Measurements from ENCODE around the gene FARP1. TPM values are rescaled to one million over a fixed set of nuclear protein-coding genes. Genes with fewer than 3 reads are reported as not detected.

Gene FARP1
- total RNA-seq, 1 experiment from 2014 or later, result 25.8 TPM

GRCh38 chr13:98195054-98195791 is 52.3 kb downstream of the FARP1 start:
- Histone ChIP-seq H3K27me3 (ENCODE audit: control insufficient read depth, insufficient read depth, low read length) (no peaks in the 10 kb centered on the region), H3K4me3 (ENCODE audit: insufficient read depth, low read depth, low read length) (no peak overlapping the region), H3K36me3 (replicated peaks; ENCODE audit: control insufficient read depth, insufficient read depth, low read length) (no peaks in the 10 kb centered on the region)
- DNase-seq, result no peak

GRCh38 chr13:98198683-98199082 is 55.8 kb downstream of the FARP1 start:
- Histone ChIP-seq H3K27me3 (ENCODE audit: control insufficient read depth, insufficient read depth, low read length) (no peaks in the 10 kb centered on the region), H3K4me3 (ENCODE audit: insufficient read depth, low read depth, low read length) (no peak overlapping the region), H3K36me3 (replicated peaks; ENCODE audit: control insufficient read depth, insufficient read depth, low read length) (no peaks in the 10 kb centered on the region)
- DNase-seq, result peak; percentile 74

GRCh38 chr13:98199480-98199879 is 56.6 kb downstream of the FARP1 start:
- Histone ChIP-seq H3K4me3 (ENCODE audit: insufficient read depth, low read depth, low read length) (no peak overlapping the region), H3K27me3 (ENCODE audit: control insufficient read depth, insufficient read depth, low read length) (no peaks in the 10 kb centered on the region), H3K36me3 (replicated peaks; ENCODE audit: control insufficient read depth, insufficient read depth, low read length) (no peaks in the 10 kb centered on the region)
- DNase-seq, result peak; percentile 49

GRCh38 chr13:98200211-98200878 is 57.5 kb downstream of the FARP1 start:
- DNase-seq, result peak; percentile 90
- H3K27me3 ChIP-seq (ENCODE audit: control insufficient read depth, insufficient read depth, low read length), result no peaks in the 10 kb centered on the region
- H3K36me3 ChIP-seq (replicated peaks; ENCODE audit: control insufficient read depth, insufficient read depth, low read length), result no peaks in the 10 kb centered on the region
- H3K4me3 ChIP-seq (ENCODE audit: insufficient read depth, low read depth, low read length), result no peak overlapping the region

GRCh38 chr13:98201189-98201588 is 58.3 kb downstream of the FARP1 start:
- H3K36me3 ChIP-seq (replicated peaks; ENCODE audit: control insufficient read depth, insufficient read depth, low read length), result no peaks in the 10 kb centered on the region
- no peak overlapping the region for H3K4me3 ChIP-seq (ENCODE audit: insufficient read depth, low read depth, low read length)
- no peaks in the 10 kb centered on the region for H3K27me3 ChIP-seq (ENCODE audit: control insufficient read depth, insufficient read depth, low read length)
- no peak for DNase-seq

GRCh38 chr13:98201984-98202383 is 59.1 kb downstream of the FARP1 start:
- no peaks in the 10 kb centered on the region for H3K27me3 ChIP-seq (ENCODE audit: control insufficient read depth, insufficient read depth, low read length)
- peak; percentile 37 for DNase-seq
- H3K4me3 ChIP-seq (ENCODE audit: insufficient read depth, low read depth, low read length), result no peak overlapping the region
- no peaks in the 10 kb centered on the region for H3K36me3 ChIP-seq (replicated peaks; ENCODE audit: control insufficient read depth, insufficient read depth, low read length)

GRCh38 chr13:98203646-98204326 is 60.9 kb downstream of the FARP1 start:
- no peak for DNase-seq
- Histone ChIP-seq H3K4me3 (ENCODE audit: insufficient read depth, low read depth, low read length) (no peak overlapping the region), H3K27me3 (ENCODE audit: control insufficient read depth, insufficient read depth, low read length) (no peaks in the 10 kb centered on the region), H3K36me3 (replicated peaks; ENCODE audit: control insufficient read depth, insufficient read depth, low read length) (no peaks in the 10 kb centered on the region)

- DNase-seq, result no peak
- Histone ChIP-seq H3K4me3 (ENCODE audit: insufficient read depth, low read depth, low read length) (no peak overlapping the region), H3K27me3 (ENCODE audit: control insufficient read depth, insufficient read depth, low read length) (no peaks in the 10 kb centered on the region), H3K36me3 (replicated peaks; ENCODE audit: control insufficient read depth, insufficient read depth, low read length) (no peaks in the 10 kb centered on the region)
Observed at GRCh38 chr13:98204546-98204945, 61.7 kb downstream of the FARP1 start.

GRCh38 chr13:98206946-98207345 is 64.1 kb downstream of the FARP1 start:
- Histone ChIP-seq H3K4me3 (ENCODE audit: insufficient read depth, low read depth, low read length) (no peak overlapping the region), H3K36me3 (replicated peaks; ENCODE audit: control insufficient read depth, insufficient read depth, low read length) (no peaks in the 10 kb centered on the region; the same call in none of the 2 replicates), H3K27me3 (ENCODE audit: control insufficient read depth, insufficient read depth, low read length) (no peaks in the 10 kb centered on the region)
- DNase-seq, result no peak

- Histone ChIP-seq H3K27me3 (ENCODE audit: control insufficient read depth, insufficient read depth, low read length) (no peaks in the 10 kb centered on the region), H3K36me3 (replicated peaks; ENCODE audit: control insufficient read depth, insufficient read depth, low read length) (no peaks in the 10 kb centered on the region; the same call in none of the 2 replicates), H3K4me3 (ENCODE audit: insufficient read depth, low read depth, low read length) (no peak overlapping the region)
- DNase-seq, result no peak
Observed at GRCh38 chr13:98207416-98207815, 64.5 kb downstream of the FARP1 start.

- no peaks in the 10 kb centered on the region for H3K27me3 ChIP-seq (ENCODE audit: control insufficient read depth, insufficient read depth, low read length)
- H3K36me3 ChIP-seq (replicated peaks; ENCODE audit: control insufficient read depth, insufficient read depth, low read length), result no peaks in the 10 kb centered on the region; the same call in none of the 2 replicates
- no peak for DNase-seq
- H3K4me3 ChIP-seq (ENCODE audit: insufficient read depth, low read depth, low read length), result no peak overlapping the region
Observed at GRCh38 chr13:98208606-98209005, 65.7 kb downstream of the FARP1 start.

- H3K4me3 ChIP-seq (ENCODE audit: insufficient read depth, low read depth, low read length), result no peak overlapping the region
- no peaks in the 10 kb centered on the region for H3K27me3 ChIP-seq (ENCODE audit: control insufficient read depth, insufficient read depth, low read length)
- DNase-seq, result no peak
- H3K36me3 ChIP-seq (replicated peaks; ENCODE audit: control insufficient read depth, insufficient read depth, low read length), result no peaks in the 10 kb centered on the region; the same call in none of the 2 replicates
Observed at GRCh38 chr13:98212763-98213162, 69.9 kb downstream of the FARP1 start.

- Histone ChIP-seq H3K4me3 (ENCODE audit: insufficient read depth, low read depth, low read length) (no peak overlapping the region), H3K27me3 (ENCODE audit: control insufficient read depth, insufficient read depth, low read length) (no peaks in the 10 kb centered on the region), H3K36me3 (replicated peaks; ENCODE audit: control insufficient read depth, insufficient read depth, low read length) (no peaks in the 10 kb centered on the region; the same call in none of the 2 replicates)
- DNase-seq, result no peak
Observed at GRCh38 chr13:98213354-98213753, 70.5 kb downstream of the FARP1 start.

GRCh38 chr13:98214008-98214643 is 71.2 kb downstream of the FARP1 start:
- H3K4me3 ChIP-seq (ENCODE audit: insufficient read depth, low read depth, low read length), result no peak overlapping the region
- DNase-seq, result no peak
- no peaks in the 10 kb centered on the region for H3K27me3 ChIP-seq (ENCODE audit: control insufficient read depth, insufficient read depth, low read length)
- no peaks in the 10 kb centered on the region; the same call in none of the 2 replicates for H3K36me3 ChIP-seq (replicated peaks; ENCODE audit: control insufficient read depth, insufficient read depth, low read length)

Data from H7 (cell line).